ENCODE data around the gene PHYHIPL.

Gene PHYHIPL

GRCh38 chr10:59176241-59177030 is at the start of gene PHYHIPL:
PHYHIPL (plus strand) TSS chr10:59176643; CDS start chr10:59176854, 211 bp downstream.
- DNase-seq, result peak; percentile 63

- DNase-seq, result no peak
Measured at GRCh38 chr10:59126991-59127390, 49.5 kb upstream of the PHYHIPL start.

GRCh38 chr10:59127991-59128390 is 48.5 kb upstream of the PHYHIPL start:
- no peak for DNase-seq

GRCh38 chr10:59129867-59130266 is 46.6 kb upstream of the PHYHIPL start:
- no peak for DNase-seq

- no peak for DNase-seq
Measured at GRCh38 chr10:59131666-59132065, 44.8 kb upstream of the PHYHIPL start.

GRCh38 chr10:59133841-59134593 is 42.4 kb upstream of the PHYHIPL start:
- DNase-seq, result no peak

GRCh38 chr10:59134785-59135184 is 41.7 kb upstream of the PHYHIPL start:
- no peak for DNase-seq

GRCh38 chr10:59135275-59135674 is 41.2 kb upstream of the PHYHIPL start:
- no peak for DNase-seq

- DNase-seq, result no peak
Measured at GRCh38 chr10:59138052-59138451, 38.4 kb upstream of the PHYHIPL start.

- no peak for DNase-seq
Measured at GRCh38 chr10:59143544-59143943, 32.9 kb upstream of the PHYHIPL start.

GRCh38 chr10:59148701-59149100 is 27.7 kb upstream of the PHYHIPL start:
- DNase-seq, result no peak

- DNase-seq, result no peak
Measured at GRCh38 chr10:59155556-59155955, 20.9 kb upstream of the PHYHIPL start.

GRCh38 chr10:59167512-59167911 is 8.9 kb upstream of the PHYHIPL start:
- DNase-seq, result no peak

- DNase-seq, result no peak
Measured at GRCh38 chr10:59172567-59172966, 3.9 kb upstream of the PHYHIPL start.

- DNase-seq, result no peak
Measured at GRCh38 chr10:59173414-59173813, 3.0 kb upstream of the PHYHIPL start.

GRCh38 chr10:59175538-59176240 is 754 bp upstream of the PHYHIPL start:
- peak; percentile 59 for DNase-seq

- DNase-seq, result peak; percentile 66
Measured at GRCh38 chr10:59177031-59177797, 771 bp downstream of the PHYHIPL start.

- no peak for DNase-seq
Measured at GRCh38 chr10:59177836-59178235, 1.4 kb downstream of the PHYHIPL start.

GRCh38 chr10:59179068-59179467 is 2.6 kb downstream of the PHYHIPL start:
- DNase-seq, result no peak

GRCh38 chr10:59180689-59181270 is 4.3 kb downstream of the PHYHIPL start:
- DNase-seq, result no peak

- peak; percentile 50 for DNase-seq
Measured at GRCh38 chr10:59181668-59182067, 5.2 kb downstream of the PHYHIPL start.

- no peak for DNase-seq
Measured at GRCh38 chr10:59190332-59190731, 13.9 kb downstream of the PHYHIPL start.
